ENCODE measurements around the gene RACGAP1. TPM values are rescaled to one million over a fixed set of nuclear protein-coding genes. Genes with fewer than 3 reads are reported as not detected.

RACGAP1 gene
- total and polyA plus RNA-seq, 2 experiments from 2014 or later, result 19.0 to 52.8 TPM

DNA sequence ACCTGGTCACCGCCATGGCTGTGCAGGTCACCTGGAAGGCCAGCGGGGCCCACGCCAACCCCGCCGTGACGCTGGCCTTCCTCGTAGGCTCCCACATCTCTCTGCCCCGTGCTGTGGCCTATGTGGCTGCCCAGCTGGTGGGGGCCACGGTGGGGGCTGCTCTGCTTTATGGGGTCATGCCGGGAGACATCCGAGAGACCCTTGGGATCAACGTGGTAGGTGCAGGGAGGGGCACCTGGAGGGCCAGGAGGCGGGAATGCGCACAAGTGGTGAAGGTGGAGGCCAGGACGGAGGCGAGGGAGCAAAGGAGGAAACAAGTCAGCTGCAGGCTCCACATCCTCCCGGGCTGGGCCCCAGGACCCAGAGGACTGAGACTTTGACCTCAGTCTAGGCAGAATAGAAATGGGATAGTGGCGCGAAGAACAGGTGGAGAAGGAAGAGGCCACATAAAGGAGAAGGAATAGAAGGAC, 51.9 kb downstream of the RACGAP1 start:
- Mint-ChIP-seq H3K9me3 (no peaks in the 10 kb centered on the region), H3K27ac (no peak overlapping the region), H3K36me3 (ENCODE audit: low read depth) (no peaks in the 10 kb centered on the region), H3K4me1 (peaks cover 7% of the 10 kb centered on the region), H3K4me3 (no peak overlapping the region), H3K27me3 (ENCODE audit: insufficient read depth, low read depth, poor library complexity) (peaks cover 10% of the 10 kb centered on the region)
- no peaks in the 10 kb centered on the region for H3K9me2 ChIP-seq (ENCODE audit: insufficient read depth)
- no peaks in the 10 kb centered on the region for H3K36me3 ChIP-seq (ENCODE audit: insufficient read depth)
- peaks cover under 1% of the 10 kb centered on the region; the same call in 1 of the 2 replicates for H3K27me3 ChIP-seq (ENCODE audit: insufficient read depth)
- no peak overlapping the region for H3K4me2 ChIP-seq
- no peak for ATAC-seq
- no peak overlapping the region for H2AFZ ChIP-seq
- no peaks in the 10 kb centered on the region for H3K79me2 ChIP-seq (replicated peaks; ENCODE audit: insufficient read depth)
- TF ChIP-seq STAT1 (IDR thresholded peaks at IDR 0.05; ENCODE audit: unreplicated experiment) (no peak), ZNF462 (CRISPR knock-in tag; IDR thresholded peaks at IDR 0.05) (no peak), POLR2AphosphoS5 (IDR thresholded peaks at IDR 0.05; ENCODE audit: low read depth) (no peak), CREB1 (CRISPR knock-in tag; IDR thresholded peaks at IDR 0.05; ENCODE audit: low read depth) (no peak), ZNF114 (CRISPR knock-in tag; IDR thresholded peaks at IDR 0.05) (no peak), JUNB (IDR thresholded peaks at IDR 0.05; ENCODE audit: unreplicated experiment) (no peak), EZH2phosphoT487 (IDR thresholded peaks at IDR 0.05; ENCODE audit: unreplicated experiment) (no peak), ZNF331 (CRISPR knock-in tag; IDR thresholded peaks at IDR 0.05; ENCODE audit: low read depth) (no peak), EZH2 (IDR thresholded peaks at IDR 0.05; ENCODE audit: low read depth, unreplicated experiment) (no peak), NANOG (IDR thresholded peaks at IDR 0.05; ENCODE audit: borderline replicate concordance) (no peak)
- TF ChIP-seq, protein P1, sequence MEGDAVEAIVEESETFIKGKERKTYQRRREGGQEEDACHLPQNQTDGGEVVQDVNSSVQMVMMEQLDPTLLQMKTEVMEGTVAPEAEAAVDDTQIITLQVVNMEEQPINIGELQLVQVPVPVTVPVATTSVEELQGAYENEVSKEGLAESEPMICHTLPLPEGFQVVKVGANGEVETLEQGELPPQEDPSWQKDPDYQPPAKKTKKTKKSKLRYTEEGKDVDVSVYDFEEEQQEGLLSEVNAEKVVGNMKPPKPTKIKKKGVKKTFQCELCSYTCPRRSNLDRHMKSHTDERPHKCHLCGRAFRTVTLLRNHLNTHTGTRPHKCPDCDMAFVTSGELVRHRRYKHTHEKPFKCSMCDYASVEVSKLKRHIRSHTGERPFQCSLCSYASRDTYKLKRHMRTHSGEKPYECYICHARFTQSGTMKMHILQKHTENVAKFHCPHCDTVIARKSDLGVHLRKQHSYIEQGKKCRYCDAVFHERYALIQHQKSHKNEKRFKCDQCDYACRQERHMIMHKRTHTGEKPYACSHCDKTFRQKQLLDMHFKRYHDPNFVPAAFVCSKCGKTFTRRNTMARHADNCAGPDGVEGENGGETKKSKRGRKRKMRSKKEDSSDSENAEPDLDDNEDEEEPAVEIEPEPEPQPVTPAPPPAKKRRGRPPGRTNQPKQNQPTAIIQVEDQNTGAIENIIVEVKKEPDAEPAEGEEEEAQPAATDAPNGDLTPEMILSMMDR (conservative IDR thresholded peaks at IDR 0.05; ENCODE audit: low read depth in 2 of 2), result no peak
- TF ChIP-seq, protein P2, sequence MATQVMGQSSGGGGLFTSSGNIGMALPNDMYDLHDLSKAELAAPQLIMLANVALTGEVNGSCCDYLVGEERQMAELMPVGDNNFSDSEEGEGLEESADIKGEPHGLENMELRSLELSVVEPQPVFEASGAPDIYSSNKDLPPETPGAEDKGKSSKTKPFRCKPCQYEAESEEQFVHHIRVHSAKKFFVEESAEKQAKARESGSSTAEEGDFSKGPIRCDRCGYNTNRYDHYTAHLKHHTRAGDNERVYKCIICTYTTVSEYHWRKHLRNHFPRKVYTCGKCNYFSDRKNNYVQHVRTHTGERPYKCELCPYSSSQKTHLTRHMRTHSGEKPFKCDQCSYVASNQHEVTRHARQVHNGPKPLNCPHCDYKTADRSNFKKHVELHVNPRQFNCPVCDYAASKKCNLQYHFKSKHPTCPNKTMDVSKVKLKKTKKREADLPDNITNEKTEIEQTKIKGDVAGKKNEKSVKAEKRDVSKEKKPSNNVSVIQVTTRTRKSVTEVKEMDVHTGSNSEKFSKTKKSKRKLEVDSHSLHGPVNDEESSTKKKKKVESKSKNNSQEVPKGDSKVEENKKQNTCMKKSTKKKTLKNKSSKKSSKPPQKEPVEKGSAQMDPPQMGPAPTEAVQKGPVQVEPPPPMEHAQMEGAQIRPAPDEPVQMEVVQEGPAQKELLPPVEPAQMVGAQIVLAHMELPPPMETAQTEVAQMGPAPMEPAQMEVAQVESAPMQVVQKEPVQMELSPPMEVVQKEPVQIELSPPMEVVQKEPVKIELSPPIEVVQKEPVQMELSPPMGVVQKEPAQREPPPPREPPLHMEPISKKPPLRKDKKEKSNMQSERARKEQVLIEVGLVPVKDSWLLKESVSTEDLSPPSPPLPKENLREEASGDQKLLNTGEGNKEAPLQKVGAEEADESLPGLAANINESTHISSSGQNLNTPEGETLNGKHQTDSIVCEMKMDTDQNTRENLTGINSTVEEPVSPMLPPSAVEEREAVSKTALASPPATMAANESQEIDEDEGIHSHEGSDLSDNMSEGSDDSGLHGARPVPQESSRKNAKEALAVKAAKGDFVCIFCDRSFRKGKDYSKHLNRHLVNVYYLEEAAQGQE (IDR thresholded peaks at IDR 0.05; ENCODE audit: unreplicated experiment), result no peak
- TF ChIP-seq, protein P3, sequence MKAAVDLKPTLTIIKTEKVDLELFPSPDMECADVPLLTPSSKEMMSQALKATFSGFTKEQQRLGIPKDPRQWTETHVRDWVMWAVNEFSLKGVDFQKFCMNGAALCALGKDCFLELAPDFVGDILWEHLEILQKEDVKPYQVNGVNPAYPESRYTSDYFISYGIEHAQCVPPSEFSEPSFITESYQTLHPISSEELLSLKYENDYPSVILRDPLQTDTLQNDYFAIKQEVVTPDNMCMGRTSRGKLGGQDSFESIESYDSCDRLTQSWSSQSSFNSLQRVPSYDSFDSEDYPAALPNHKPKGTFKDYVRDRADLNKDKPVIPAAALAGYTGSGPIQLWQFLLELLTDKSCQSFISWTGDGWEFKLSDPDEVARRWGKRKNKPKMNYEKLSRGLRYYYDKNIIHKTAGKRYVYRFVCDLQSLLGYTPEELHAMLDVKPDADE (IDR thresholded peaks at IDR 0.05), result no peak
- no peaks in the 10 kb centered on the region for H3F3A ChIP-seq (replicated peaks; ENCODE audit: low read depth)
- DNase-seq (ENCODE audit: low spot score), result no peak
- no peaks in the 10 kb centered on the region for H4K20me1 ChIP-seq (replicated peaks; ENCODE audit: insufficient read depth)
- H3K4me1 ChIP-seq (ENCODE audit: insufficient read depth), result peaks cover 4% of the 10 kb centered on the region; the same call in 1 of the 2 replicates
- H3K27ac ChIP-seq (ENCODE audit: low read depth), result no peak overlapping the region
- no peak overlapping the region for H3K4me3 ChIP-seq

All from GM23338 (cell line).